SK-N-SH (cell line): ENCODE data around the gene SMARCA4. TPM values are rescaled to one million over a fixed set of nuclear protein-coding genes. Genes with fewer than 3 reads are reported as not detected.

ENCODE experiments used
- CTCF ChIA-PET: fragments of 300-600, 350-600 bp; formaldehyde crosslinking; extraction: SDS; loops from one replicate; lab custom pipeline; 2021; lab: Yijun Ruan, JAX
- POLR2A ChIA-PET: fragments of 350-600 bp; sonication (Branson Sonifier 250); formaldehyde crosslinking; extraction: SDS; loops from one replicate; lab custom pipeline; 2020; ENCODE audit warnings: antibody characterized with exemption, inconsistent platforms; lab: Yijun Ruan, JAX
- DNase-seq: peaks from one replicate; pipeline ENCODE4 v3.0.0; 2012
- H2AFZ ChIP-seq: fragments of 200-600 bp; sonication (generic); 2 replicates; pipeline ENCODE4 v1.8.1; 2016; ENCODE audit warnings: antibody characterized with exemption, mild to moderate bottlenecking, low read depth
- H3F3A ChIP-seq: fragments of 200-600 bp; sonication (generic); replicated peaks from 2 replicates; pipeline ENCODE3; 2016; ENCODE audit warnings: antibody characterized with exemption, mild to moderate bottlenecking; ENCODE audit not compliant: insufficient read depth
- H3K27ac ChIP-seq, 2 experiments: fragments of 200-500 bp in 1 of 2; fragments of 200-600 bp in 1 of 2; sonication (Bioruptor generic) in 1 of 2; sonication (generic), shearing (Covaris generic) in 1 of 2; 2 replicates each; pipeline versions ENCODE4 v1.5.1 to v1.6.1; 2014 to 2016; ENCODE audit warnings: low read depth in 2 of 2, inconsistent platforms in 1 of 2, low read length in 1 of 2, mild to moderate bottlenecking in 1 of 2, mixed read lengths in 1 of 2
- H3K27me3 ChIP-seq: fragments of 200-600 bp; sonication (generic), shearing (Covaris generic); 2 replicates; pipeline ENCODE4 v1.6.1; 2016; ENCODE audit warnings: mixed run types; ENCODE audit not compliant: insufficient read depth
- H3K36me3 ChIP-seq, 2 experiments: fragments of 200-500 bp in 1 of 2; fragments of 200-600 bp in 1 of 2; sonication (Bioruptor generic) in 1 of 2; sonication (generic) in 1 of 2; replicated peaks in 1 of 2; 2 replicates each; pipeline versions ENCODE3 to v1.5.1; 2014 to 2016; ENCODE audit warnings: low read length in 1 of 2, mild to moderate bottlenecking in 1 of 2; ENCODE audit not compliant: insufficient read depth in 2 of 2, control insufficient read depth in 1 of 2
- H3K4me1 ChIP-seq, 2 experiments: fragments of 200-500 bp in 1 of 2; fragments of 200-600 bp in 1 of 2; sonication (Bioruptor generic) in 1 of 2; sonication (generic), shearing (Covaris generic) in 1 of 2; 2 replicates each; pipeline versions ENCODE4 v1.5.1 to v1.6.1; 2014 to 2016; ENCODE audit warnings: low read depth in 1 of 2, low read length in 1 of 2, mixed run types in 1 of 2; ENCODE audit not compliant: insufficient read depth in 2 of 2, control insufficient read depth in 1 of 2
- H3K4me2 ChIP-seq: fragments of 200-600 bp; sonication (generic), shearing (Covaris generic); 2 replicates; pipeline ENCODE4 v1.6.1; 2017; ENCODE audit warnings: mixed run types
- H3K4me3 ChIP-seq, 2 experiments: fragments of 200-500 bp in 1 of 2; fragments of 200-600 bp in 1 of 2; sonication (Bioruptor generic) in 1 of 2; sonication (generic), shearing (Covaris generic) in 1 of 2; 2 replicates each; pipeline versions ENCODE4 v1.5.1 to v1.8.1; 2014 to 2016; ENCODE audit warnings: low read depth in 2 of 2, inconsistent platforms in 1 of 2, low read length in 1 of 2, mild to moderate bottlenecking in 1 of 2, mixed read lengths in 1 of 2, moderate library complexity in 1 of 2
- H3K79me2 ChIP-seq: fragments of 200-600 bp; sonication (generic); 2 replicates; pipeline ENCODE4 v1.8.1; 2017; ENCODE audit warnings: mild to moderate bottlenecking; ENCODE audit not compliant: insufficient read depth
- H3K9ac ChIP-seq: fragments of 200-600 bp; sonication (generic); 2 replicates; pipeline ENCODE4 v1.6.1; 2017; ENCODE audit warnings: mixed run types
- H3K9me2 ChIP-seq: fragments of 200-600 bp; sonication (generic); 2 replicates; pipeline ENCODE4 v1.6.1; 2017; ENCODE audit warnings: mixed run types
- H3K9me3 ChIP-seq: fragments of 200-600 bp; sonication (generic); 2 replicates; pipeline ENCODE4 v1.6.1; 2017; ENCODE audit warnings: mixed run types, mild to moderate bottlenecking, moderate library complexity
- H4K20me1 ChIP-seq: fragments of 200-600 bp; sonication (generic); 2 replicates; pipeline ENCODE4 v1.6.1; 2017; ENCODE audit warnings: mild to moderate bottlenecking, mixed run types; ENCODE audit not compliant: insufficient read depth
- CHD2 ChIP-seq: fragments of 150-350 bp; IDR thresholded peaks from 2 replicates; pipeline ENCODE4 v1.6.1; 2018; ENCODE audit warnings: low read length; ENCODE audit not compliant: partially characterized antibody
- EP300 ChIP-seq, 2 experiments: IDR thresholded peaks; 2 replicates each; pipeline versions ENCODE4 v1.4.0 to v1.6.1; 2012; ENCODE audit warnings: borderline replicate concordance in 1 of 2, low read depth in 1 of 2, low read length in 1 of 2
- IRF3 ChIP-seq: fragments of 150-350 bp; IDR thresholded peaks from 2 replicates; pipeline ENCODE4 v1.6.1; 2016; ENCODE audit warnings: mild to moderate bottlenecking, low read depth, low read length
- JUND ChIP-seq: IDR thresholded peaks from 2 replicates; pipeline ENCODE4 v1.4.0; 2012
- MXI1 ChIP-seq: IDR thresholded peaks from 2 replicates; pipeline ENCODE4 v1.6.1; 2012; ENCODE audit warnings: mild to moderate bottlenecking, low read depth, low read length, improper control_type of control experiment
- NFIC ChIP-seq: IDR thresholded peaks from 2 replicates; pipeline ENCODE4 v1.4.0; 2012; ENCODE audit warnings: borderline replicate concordance
- RFX5 ChIP-seq: IDR thresholded peaks from 2 replicates; pipeline ENCODE4 v1.6.1; 2012; ENCODE audit warnings: mild to moderate bottlenecking, improper control_type of control experiment, low read length
- RXRA ChIP-seq: IDR thresholded peaks from 2 replicates; pipeline ENCODE4 v1.4.0; 2012; ENCODE audit warnings: low read depth, mild to moderate bottlenecking, borderline replicate concordance
- SIN3A ChIP-seq: IDR thresholded peaks from 2 replicates; pipeline ENCODE4 v1.6.1; 2012; ENCODE audit warnings: low read depth, mild to moderate bottlenecking, low read length, moderate library complexity, borderline replicate concordance
- SMC3 ChIP-seq: IDR thresholded peaks from 2 replicates; pipeline ENCODE4 v1.6.1; 2012; ENCODE audit warnings: low read depth, low read length, improper control_type of control experiment
- TCF12 ChIP-seq: IDR thresholded peaks from 2 replicates; pipeline ENCODE4 v1.4.0; 2012
- TEAD4 ChIP-seq: IDR thresholded peaks from 2 replicates; pipeline ENCODE4 v1.4.0; 2012; ENCODE audit warnings: mild to moderate bottlenecking, borderline replicate concordance; ENCODE audit not compliant: insufficient read depth
- USF1 ChIP-seq: IDR thresholded peaks from 2 replicates; pipeline ENCODE4 v1.4.0; 2012; ENCODE audit warnings: low read depth, borderline replicate concordance
- ZBTB33 ChIP-seq: IDR thresholded peaks from 2 replicates; pipeline ENCODE4 v1.4.0; 2012; ENCODE audit warnings: low read depth, borderline replicate concordance
- WGBS: methylation state at CpG from one replicate; pipeline ENCODE4 v1.1.6; 2017; ENCODE audit warnings: low lambda C conversion rate; 5-methylcytosine and 5-hydroxymethylcytosine counted together
- polyA plus RNA-seq, 3 experiments: library from polyadenylated mRNA; depleted of rRNA; stranded (reverse); fragments of >200 nt; gene quantifications; 2 replicates each; pipeline ENCODE4 v1.2.3, GENCODE V29; 2012
- TF ChIP-seq, protein P1 (sequence below): IDR thresholded peaks from 2 replicates; pipeline ENCODE4; 2012

Gene SMARCA4
- polyA plus RNA-seq, 1 of the 3 experiments (the other 2 are of a cell fraction) = 90.7 TPM

GRCh38 chr19:11046605-11047354, 86.0 kb downstream of the SMARCA4 start:
- no peaks in the 10 kb centered on the region for H3K9me2 ChIP-seq
- peaks cover 0 to 9% of the 10 kb centered on the region in 2 experiments; a peak in 1 of 4 replicates for H3K4me1 ChIP-seq
- H3K4me3 ChIP-seq = no peak overlapping the region
- no peaks in the 10 kb centered on the region for H3K9me3 ChIP-seq
- TF ChIP-seq JUND (no peak), SIN3A (no peak), MXI1 (no peak), TCF12 (no peak), SMC3 (no peak), RFX5 (no peak), ZBTB33 (no peak), TEAD4 (no peak), NFIC (no peak), IRF3 (no peak), RXRA (no peak), USF1 (no peak), EP300 (IDR thresholded peaks at IDR 0.05; ENCODE audit: borderline replicate concordance in 1 of 2, low read depth in 1 of 2, low read length in 1 of 2) (no peak), CHD2 (no peak)
- TF ChIP-seq, protein P1, sequence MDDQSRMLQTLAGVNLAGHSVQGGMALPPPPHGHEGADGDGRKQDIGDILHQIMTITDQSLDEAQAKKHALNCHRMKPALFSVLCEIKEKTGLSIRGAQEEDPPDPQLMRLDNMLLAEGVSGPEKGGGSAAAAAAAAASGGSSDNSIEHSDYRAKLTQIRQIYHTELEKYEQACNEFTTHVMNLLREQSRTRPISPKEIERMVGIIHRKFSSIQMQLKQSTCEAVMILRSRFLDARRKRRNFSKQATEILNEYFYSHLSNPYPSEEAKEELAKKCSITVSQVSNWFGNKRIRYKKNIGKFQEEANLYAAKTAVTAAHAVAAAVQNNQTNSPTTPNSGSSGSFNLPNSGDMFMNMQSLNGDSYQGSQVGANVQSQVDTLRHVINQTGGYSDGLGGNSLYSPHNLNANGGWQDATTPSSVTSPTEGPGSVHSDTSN = no peak
- CTCF ChIA-PET = interaction anchor here (0.6 to 1.4 kb wide), 3 partner anchors 11 to 110 kb away, joined by 3 to 4 read pairs (median 3); no protein-coding TSS in a partner anchor
- H3K36me3 ChIP-seq = peaks cover 24 to 25% of the 10 kb centered on the region in 2 experiments
- no peak overlapping the region for H3K9ac ChIP-seq
- 94% methylated on average over 14 of the region's 14 CpGs for WGBS
- H4K20me1 ChIP-seq = 0 out of 2 replicates have a peak, but pooled peaks cover 3% of the 10 kb centered on the region
- POLR2A ChIA-PET = no interaction called here
- H3F3A ChIP-seq = no peaks in the 10 kb centered on the region
- peaks cover 7% of the 10 kb centered on the region; the same call in 1 of the 2 replicates for H3K79me2 ChIP-seq
- H2AFZ ChIP-seq = no peak overlapping the region
- H3K27me3 ChIP-seq = no peaks in the 10 kb centered on the region
- H3K27ac ChIP-seq = no peak overlapping the region
- H3K4me2 ChIP-seq = no peak overlapping the region
- no peak for DNase-seq
